ENCODE measurements around the gene EGR1.
"Not testable (repeated sequence)": the region's sequence is repeated elsewhere in the genome, so short reads cannot be mapped to it uniquely, and the experiment has no call there.

EGR1 gene

GRCh38 chr5:138470322-138471051, 5.2 kb downstream of the EGR1 start:
- no peak for DNase-seq

GRCh38 chr5:138471052-138471361, 5.7 kb downstream of the EGR1 start:
- no peak for DNase-seq

GRCh38 chr5:138472353-138472752, 7.1 kb downstream of the EGR1 start:
- no peak for DNase-seq

- DNase-seq: not testable (repeated sequence)
These were observed 7.9 kb downstream of the EGR1 start for GRCh38 chr5:138473151-138473550.

- no peak for DNase-seq
These were observed 11.6 kb downstream of the EGR1 start for GRCh38 chr5:138476918-138477317.

- no peak for DNase-seq
These were observed 17.4 kb downstream of the EGR1 start for GRCh38 chr5:138482638-138483037.

GRCh38 chr5:138488481-138488945, 23.2 kb downstream of the EGR1 start:
- no peak for DNase-seq

- DNase-seq: no peak
These were observed 24.4 kb downstream of the EGR1 start for GRCh38 chr5:138489683-138490061.

GRCh38 chr5:138490648-138491283, 25.5 kb downstream of the EGR1 start:
- no peak for DNase-seq

- no peak for DNase-seq
These were observed 26.0 kb downstream of the EGR1 start for GRCh38 chr5:138491284-138491648.

- peak; percentile 77 for DNase-seq
These were observed 26.6 kb downstream of the EGR1 start for GRCh38 chr5:138491669-138492559.

GRCh38 chr5:138492560-138493045, 27.3 kb downstream of the EGR1 start:
- DNase-seq: no peak

GRCh38 chr5:138495351-138495750, 30.1 kb downstream of the EGR1 start:
- no peak for DNase-seq

GRCh38 chr5:138498376-138498775, 33.1 kb downstream of the EGR1 start:
- no peak for DNase-seq

GRCh38 chr5:138502121-138502520, 36.8 kb downstream of the EGR1 start:
- DNase-seq: no peak

GRCh38 chr5:138502521-138502920, 37.2 kb downstream of the EGR1 start:
- no peak for DNase-seq

- DNase-seq: peak; percentile 60
These were observed 38.4 kb downstream of the EGR1 start for GRCh38 chr5:138503487-138504270.

- no peak for DNase-seq
These were observed 39.5 kb downstream of the EGR1 start for GRCh38 chr5:138504799-138505198.

- no peak for DNase-seq
These were observed 41.4 kb downstream of the EGR1 start for GRCh38 chr5:138506370-138507306.

- not testable (repeated sequence) for DNase-seq
These were observed 42.2 kb downstream of the EGR1 start for GRCh38 chr5:138507485-138507884.

- DNase-seq: no peak
These were observed 43.7 kb downstream of the EGR1 start for GRCh38 chr5:138508958-138509357.

GRCh38 chr5:138514021-138514420, 48.7 kb downstream of the EGR1 start:
- DNase-seq: no peak
